GM19397 (cell line): Measurements from ENCODE around the gene RIPOR3.
"Not testable (repeated sequence)": the region's sequence is repeated elsewhere in the genome, so short reads cannot be mapped to it uniquely, and the experiment has no call there.

Experiments
- ATAC-seq: cut with Tn5 transposase; IDR thresholded peaks from one replicate; pipeline ENCODE4 v1.9.1; 2021; ENCODE audit warnings: mild to moderate bottlenecking, moderate library complexity; ENCODE audit not compliant: unreplicated experiment

Gene RIPOR3

DNA sequence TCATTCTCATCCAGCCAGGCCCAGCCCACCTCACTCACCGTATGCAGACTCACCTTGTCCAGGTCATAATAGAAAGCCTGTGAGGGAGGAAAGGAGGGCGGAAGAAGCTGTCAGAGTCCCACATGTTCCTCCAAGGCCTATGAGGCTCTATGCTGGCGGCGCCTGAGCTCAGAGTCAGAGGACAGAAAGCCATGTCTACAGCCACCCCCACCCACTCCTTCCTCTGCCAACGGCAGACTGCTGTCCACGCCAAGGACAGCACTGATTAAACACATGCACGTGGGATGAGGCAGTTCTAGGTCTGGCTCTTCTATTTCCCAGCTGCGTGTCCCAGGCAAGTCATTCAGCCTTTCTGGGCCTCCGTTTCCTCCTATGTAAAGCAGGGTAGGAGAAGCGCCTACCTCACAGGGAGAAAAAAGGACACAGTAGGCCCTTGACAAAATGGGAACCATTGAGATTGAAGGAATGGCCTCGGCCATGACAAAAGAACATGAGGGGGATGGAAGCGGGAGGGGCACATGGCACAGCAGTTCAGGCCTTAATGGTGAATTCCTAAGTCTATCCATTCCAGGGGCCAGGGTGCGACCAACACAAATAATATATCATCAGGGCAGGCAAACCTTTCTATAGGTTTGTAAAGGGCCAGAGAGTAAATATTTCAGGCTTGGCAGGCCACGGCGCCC lies 80.1 kb downstream of the RIPOR3 start:
- ATAC-seq, result no peak

DNA sequence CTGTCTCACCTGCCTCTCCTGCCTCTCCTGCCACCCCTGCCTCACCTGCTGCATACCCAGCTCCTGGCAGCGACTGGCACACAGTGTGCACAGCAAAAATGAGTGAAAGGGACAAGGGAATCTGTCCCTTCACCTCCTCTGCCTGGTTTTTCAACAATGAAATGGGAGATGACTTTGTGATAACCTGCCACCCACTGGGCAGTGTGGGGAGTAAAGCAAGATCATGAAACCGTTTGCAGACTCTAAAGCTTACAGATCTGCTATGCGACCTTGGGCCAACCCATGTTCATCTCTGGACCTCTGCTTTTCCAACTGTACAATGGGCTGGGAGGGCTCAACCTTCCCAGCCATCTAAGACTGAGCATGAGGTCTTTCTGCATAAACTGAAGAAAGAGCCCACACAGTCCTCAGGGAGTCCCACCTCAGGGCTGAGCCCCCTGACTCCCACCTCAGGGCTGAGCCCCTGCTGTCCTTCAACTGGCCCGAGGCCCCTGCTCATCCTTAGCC lies 81.1 kb downstream of the RIPOR3 start:
- ATAC-seq, result no peak

DNA sequence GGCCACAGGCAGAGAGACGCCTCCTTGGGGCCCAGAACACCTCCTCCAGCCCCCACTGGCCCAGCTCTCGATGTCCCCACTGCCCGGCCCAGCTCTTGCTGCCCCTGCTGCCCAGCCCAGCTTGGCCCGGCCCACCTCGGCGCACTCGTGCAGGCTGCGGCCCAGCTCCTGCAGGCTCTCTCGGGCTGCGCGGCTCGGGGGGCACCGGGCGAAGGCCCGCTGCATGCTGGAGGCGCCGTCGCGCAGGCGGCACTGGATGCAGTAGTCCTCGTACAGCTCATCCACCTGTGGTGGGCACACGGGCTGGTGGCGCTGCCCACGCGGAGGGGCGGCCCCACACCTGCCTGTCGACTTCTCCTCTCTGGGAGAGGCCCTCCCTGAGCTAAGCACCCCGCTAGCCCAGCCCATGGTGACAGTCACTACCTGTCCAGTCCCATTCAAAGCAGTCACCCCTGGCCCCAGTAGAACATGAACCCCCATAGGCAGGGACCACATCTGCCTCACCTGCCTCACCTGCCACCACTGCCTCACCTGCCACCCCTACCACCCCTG lies 81.8 kb downstream of the RIPOR3 start:
- no peak for ATAC-seq

DNA sequence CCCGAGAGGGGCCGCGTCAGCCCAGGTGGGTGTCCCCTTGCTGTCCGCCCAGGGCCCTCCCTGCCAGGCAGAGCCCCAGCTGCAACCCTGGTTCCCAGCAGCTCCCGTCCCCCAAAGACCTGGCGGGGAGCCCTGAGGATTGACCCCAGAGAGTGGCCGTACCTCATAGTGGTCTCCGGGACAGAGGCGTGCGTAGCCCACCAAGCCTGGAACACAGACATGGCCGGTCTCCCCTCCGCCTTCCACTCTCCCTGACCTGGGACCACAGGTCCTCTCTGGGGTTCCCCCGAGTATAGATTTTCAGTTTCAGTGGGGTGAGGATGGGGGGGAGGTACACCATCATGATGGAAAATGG lies 82.6 kb downstream of the RIPOR3 start:
- ATAC-seq, result no peak

DNA sequence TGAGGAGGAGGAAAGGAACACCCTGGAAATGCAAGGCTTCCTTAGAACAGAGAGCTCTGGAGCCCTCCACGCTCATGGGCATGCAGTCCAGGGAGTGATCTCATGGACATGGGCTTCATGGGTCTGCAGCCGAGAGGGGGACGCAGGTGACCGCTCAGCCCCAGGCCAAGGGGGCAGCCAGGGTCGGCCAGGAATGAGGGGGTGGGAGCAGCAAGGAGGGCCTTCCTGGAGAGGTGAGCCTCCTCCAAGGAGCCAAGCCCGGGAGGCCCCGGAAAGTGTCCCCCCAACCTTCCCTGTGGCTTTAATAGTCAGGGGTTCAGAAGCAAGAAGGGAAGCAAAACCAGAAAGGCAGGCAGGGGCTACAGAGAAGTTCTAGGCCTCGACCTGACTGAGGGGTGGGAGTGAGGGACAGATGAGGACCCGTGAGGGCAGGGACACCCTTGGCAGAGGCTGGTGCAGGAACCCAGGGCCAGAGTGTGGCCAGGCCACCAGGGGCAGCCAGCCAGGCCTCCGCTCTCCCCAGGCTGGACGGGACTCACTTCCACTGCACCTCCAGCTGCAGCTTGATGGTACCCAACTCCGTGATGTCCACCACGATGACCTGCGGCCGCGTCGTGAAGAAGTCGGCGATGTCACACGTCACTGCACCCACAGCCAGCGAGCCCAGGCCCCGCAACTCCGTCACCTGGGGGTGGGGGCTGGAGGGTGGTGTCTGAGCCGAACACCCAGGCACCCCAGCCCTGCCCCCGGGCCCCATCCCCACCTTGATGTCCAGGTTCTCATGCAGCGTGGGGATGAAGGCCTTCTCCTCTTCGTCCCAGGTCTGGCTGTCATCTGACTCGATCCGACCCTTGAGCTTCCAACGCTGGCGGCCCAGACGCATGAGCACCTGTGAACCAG lies 83.2 kb downstream of the RIPOR3 start:
- ATAC-seq, result no peak

DNA sequence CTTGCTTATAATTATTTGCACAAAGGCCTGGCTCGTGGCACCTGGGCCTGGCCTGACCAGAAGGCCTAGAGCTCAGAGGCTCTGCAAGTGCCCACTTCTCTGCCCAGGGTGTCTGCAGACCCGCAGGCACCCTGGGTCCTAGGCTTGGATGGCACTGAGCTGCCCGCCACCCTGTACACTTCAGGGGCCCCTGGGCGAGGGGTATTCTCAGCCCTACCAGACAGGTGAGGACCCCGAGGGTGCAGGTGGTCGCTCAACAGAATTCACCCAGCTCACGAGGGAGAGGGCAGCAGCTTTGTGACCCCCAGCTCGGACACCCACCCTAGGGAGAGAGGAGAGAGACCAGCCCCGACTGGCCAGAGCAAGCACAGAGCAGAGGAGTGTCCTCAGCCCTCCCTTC lies 83.9 kb downstream of the RIPOR3 start:
- ATAC-seq, result no peak

DNA sequence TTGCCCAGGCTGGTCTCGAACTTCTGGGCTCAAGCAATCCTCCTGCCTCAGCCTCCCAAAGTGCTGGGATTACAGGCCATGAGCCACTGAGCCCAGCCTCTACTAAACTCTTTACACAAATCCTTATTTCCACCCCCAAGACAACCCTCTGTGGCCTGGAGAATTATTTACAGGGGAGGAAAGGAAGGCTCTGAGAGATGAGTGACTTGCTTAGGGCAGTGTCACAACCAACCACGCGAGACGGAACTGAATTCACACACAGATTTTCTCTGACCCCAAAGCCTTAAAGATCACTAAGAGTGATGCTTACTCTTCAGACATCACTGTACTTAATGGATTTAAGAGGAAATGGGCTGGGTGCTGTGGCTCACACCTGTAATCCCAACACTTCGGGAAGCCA lies 86.2 kb downstream of the RIPOR3 start:
- ATAC-seq, result no peak

DNA sequence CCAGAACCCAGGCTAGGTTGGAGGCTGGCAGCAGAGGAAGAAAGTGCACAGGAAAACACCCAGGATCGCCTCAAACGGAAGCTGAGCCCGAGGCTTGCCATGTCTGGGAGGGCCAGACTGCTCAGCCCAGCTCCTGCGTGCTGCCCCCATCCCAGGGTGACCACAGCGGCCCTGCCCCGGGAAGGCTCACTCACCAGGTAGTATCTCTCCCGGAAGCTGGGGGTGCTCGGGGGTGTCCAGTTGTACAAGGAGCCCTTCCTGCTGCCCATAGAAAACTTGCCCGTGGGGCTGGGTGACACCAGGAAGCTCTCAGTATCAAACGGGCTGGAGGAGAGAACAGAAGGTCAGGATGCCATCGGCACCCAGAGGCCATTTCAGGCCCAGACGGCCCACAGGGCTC lies 86.9 kb downstream of the RIPOR3 start:
- ATAC-seq, result no peak

DNA sequence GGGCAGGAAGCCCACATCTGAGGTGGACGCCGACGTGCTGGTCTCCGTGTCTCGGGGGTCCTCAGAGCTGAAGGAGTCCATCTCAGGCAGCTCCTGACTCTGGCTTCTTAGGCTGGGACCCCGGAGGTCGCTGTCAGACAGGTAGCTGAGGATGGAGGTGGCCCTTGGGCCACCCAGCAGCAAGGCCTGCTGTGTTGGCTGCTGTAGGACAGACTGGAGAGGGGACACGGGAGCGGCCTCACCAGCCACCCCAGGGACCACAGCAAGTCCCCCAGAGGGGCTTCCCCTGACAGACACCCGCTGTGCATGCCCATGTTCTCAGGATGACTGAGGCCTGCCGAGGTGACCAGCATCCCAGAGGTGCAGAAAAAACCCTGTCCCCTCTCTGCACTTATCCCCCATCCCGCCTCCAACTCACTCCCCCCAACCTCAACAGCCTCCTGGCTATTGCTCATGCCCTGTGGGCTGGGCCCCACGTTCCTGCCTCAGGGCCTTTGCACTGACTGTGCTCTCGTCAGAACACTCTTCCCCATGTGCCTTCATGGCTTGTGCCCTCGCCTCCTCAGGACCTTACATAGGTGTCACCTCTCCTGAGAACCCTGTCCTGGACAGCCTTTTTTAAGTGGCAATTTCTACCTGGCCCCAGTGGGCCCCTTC lies 88.8 kb downstream of the RIPOR3 start:
- ATAC-seq, result no peak

DNA sequence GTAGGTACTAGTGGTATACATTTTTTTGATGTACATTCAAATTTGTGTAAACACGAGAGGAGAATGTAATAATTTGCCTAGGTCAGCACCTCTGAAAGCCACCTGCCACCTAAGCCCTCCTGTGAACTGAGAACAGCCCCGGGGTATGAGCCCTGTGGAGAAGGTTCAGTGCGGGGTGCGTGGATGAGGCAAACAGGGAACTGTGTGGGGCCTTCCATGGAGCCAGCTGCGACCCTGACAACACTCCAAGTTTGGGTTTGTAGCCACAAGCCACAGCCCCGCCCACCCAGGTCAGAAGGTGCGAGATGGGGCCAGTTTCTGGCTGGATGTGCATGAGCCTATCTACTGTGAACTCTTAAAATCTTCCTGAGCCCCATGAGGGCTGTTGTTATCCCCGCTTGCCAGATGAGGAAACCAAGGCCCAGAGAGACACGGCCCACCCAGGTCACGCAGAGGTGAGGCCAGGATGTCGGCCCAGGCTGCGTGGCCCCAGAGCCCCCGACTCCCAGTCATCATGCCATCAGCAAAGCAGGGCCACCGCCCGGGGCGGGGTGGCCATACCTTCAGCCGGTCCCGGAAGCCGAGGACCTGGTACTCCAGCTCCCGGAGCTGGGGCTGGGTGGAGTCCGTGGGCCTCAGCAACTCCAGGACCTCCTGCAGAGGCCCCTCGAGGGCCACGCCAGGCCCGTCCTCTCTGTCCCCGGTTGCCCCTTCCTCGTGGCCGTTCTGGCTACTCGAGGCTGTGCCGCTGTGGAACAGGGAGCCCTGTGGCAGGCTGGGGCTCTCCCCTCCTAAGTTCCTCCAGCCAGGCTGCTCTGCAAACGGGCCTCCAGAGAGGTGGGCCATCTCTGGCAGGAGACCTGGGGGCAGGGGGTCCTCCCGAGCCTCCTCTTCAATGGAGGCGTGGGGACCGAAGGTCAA lies 89.6 kb downstream of the RIPOR3 start:
- no peak for ATAC-seq

DNA sequence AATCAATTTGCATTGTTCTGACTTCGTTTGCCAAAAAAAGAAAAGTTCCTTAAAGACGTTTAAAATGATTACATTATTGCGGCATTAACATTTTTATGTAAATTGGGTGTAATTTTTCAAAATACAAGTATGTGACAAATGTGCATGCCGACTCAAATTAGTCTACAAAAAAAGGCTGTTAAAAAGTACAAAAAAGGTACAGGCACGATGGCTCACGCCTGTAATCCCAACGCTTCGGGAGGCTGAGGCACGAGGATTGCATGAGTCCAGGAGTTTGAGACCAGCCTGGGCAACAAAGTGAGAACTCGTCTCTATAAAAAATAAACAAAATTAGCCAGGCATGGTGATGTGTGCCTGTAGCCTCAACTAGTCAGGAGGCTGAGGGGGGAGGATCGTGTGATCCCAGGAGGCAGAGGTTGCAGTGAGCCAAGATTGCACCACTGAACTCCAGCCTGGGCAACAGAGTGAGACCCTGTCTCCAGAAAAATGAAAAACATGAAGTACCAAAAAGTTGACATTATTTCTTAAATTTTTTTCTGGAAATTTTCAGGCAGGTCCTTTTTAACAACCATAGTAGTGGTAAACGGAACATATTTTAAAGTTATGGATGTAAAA lies 91.0 kb downstream of the RIPOR3 start:
- no peak for ATAC-seq

DNA sequence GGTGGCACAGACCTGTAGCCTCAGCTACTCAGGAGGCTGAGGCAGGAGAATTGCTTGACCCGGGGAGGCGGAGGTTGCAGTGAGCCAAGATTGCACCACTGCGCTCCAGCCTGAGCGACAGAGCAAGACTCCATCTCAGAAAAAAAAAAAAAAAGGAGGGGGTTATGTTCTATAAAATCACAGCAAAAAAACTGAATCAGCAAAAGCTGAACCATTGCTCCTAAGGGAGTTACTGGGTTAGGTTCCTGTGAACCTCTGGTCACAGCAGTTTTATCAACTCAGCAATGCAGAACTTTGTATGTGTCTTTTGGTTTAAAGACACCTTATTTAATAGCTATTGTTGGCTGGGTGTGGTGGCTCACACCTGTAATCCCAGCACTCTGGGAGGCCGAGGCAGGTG lies 92.6 kb downstream of the RIPOR3 start:
- not testable (repeated sequence) for ATAC-seq

DNA sequence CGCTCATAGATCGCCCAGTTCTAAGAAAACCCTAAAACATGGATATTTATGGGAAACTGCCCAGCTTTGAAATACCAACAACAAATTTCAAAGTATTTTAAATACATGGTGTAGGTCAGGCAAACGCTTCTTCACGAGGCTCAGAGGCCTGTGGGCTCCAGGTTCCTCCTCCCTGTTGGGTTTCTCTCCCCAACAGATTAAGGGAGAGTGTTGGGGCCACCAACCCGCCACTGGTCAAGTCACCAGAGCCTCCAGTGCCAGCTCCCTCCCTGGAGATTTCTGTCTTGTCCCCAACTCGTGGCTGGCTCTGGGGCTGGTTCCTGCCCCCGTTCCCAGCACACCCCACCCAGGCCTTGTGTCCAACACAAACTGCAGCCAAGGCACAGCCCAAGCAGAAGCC lies 93.3 kb downstream of the RIPOR3 start:
- ATAC-seq, result no peak

DNA sequence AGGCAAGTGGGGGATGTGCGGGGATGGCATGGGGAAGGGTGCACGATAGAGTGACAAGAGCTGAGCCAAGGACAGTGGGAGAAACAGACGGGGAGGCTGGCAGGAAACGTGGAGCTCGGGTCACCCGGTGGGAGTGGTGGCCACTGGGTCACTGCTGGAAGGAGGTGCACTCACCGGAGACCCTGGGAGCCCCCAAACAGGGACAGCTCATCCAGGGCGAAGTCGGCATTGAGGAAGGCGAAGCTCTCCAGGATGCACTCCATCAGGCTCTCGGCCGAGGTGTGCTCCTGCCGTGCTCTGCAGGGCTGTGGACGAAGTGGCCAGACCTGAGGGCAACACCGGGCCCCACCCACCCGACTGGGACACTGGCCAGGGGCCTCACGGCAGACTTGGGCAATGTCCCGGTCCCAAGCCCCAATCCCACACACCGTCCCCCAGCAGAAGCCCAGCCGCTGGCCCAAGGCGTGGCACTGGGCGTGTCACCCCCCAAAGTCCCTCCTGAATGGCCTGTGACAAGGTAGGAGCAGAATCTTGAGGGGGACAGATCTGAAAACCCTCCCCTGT lies 93.9 kb downstream of the RIPOR3 start:
- no peak for ATAC-seq

DNA sequence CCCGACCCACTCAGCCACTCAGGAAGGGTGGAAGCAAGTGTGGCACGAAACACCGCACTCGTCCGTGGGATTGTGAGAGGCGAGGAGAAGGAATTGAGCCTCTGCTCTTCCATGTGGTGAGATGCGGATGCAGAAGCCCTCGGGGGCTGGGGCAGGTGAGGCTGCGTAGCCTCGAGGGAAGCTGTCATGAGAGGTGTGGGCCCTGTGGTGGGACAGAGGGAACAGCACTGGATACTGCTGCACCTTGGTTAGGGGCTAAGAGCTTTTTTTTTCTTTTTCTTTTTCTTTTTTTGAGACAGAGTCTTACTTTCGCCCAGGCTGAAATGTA lies 94.7 kb downstream of the RIPOR3 start:
- ATAC-seq, result no peak

DNA sequence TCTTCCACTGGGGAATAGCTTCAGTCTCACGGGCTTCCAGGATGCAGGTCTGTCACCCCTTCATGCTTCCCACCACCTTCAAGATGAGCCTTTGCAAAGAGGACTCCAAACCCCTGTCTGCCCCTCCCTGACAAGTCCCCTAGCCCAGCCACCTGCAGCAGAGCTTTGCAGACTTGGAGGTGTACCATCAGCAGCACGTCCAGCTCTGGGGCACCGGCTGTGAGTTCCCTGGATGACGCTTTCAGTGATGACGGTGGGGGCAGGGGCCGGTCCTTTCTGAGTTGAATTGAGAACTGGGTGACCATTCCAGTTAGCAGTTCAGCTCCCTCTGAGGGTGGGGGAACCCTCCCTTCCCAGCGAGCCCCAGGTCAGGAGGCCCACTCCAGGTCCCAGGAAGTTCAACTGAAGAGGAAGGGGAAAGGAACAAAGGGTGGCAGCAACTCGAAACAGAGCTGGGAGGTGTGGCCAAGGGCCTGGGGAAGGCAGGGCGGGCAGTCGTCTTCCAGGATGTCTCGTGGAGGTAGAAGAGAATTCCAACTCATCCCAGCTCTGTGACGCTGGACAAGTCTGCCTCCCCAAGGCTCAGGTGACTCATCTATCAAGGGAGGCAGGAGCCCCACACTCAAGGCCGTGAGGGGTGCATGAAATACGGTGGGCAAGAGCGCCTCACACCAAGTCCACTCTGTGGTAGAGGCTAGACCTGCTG lies 95.2 kb downstream of the RIPOR3 start:
- no peak for ATAC-seq

DNA sequence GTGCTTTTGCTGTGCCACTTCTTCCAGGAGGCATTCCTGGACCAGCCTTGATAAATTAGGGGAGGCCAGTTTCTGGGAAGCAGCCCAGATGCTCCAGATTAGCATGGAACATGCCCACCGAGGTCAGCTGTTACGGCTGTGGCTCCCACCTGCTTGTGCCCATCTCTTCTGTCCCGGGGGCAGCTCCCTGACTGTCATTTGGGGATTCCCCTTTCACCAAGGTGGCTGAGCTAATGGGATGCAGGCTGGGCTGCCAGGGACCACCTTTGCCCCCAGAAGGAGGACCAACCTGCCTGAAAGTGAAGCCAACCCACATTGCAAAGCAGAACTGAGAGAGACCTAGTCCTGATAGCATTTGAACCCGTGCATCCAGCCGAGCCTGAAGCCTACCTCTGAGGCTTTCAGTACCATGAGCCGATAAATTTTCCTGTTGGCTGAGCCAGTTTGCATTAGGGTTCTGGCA lies 95.9 kb downstream of the RIPOR3 start:
- no peak for ATAC-seq

DNA sequence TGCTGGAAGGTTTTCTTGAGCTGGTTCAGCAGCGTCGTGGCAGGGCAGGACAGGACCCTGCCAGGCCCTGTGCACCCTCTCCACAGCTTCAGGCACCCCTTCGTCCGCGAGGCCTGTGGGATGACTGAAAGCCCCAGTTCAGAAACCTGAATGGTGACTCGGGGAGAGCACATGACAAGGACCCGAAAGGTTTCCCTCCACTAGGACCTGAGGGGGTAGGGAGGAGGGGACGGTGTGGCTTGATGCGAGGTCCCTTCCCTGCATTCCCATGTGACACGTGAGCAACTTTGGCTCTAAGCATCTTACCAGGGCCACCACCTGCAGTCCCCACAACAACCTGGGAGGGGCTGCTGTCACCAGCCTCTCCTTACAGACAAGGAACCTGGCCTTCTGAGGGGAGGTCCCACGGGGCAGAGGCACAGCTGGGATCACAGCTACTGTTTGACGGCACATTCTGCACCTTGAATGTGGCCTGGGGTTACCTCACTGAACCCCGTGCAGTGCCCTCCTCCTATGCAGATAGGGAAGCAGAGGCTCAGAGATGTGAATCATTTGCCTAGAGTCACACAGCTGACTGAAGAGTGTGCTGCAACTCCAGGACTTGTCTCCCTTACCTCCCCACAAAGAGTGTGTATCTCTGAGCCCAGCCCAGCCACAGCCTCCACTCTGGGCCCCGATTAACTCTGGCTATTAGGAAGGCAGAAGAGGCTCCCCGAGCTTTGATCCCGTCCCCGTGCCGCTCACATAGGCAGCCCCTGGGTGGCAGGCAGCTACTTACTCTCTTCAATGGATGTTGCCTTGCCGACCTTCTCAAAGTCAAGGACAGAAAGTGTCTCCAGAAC lies 96.5 kb downstream of the RIPOR3 start:
- no peak for ATAC-seq
